HepG2 (cell line): ENCODE results near the gene INPP5E. TPM values are rescaled to one million over a fixed set of nuclear protein-coding genes. Genes with fewer than 3 reads are reported as not detected.

ENCODE experiments used
- CEBPG ChIP-seq: IDR thresholded peaks from 2 replicates; pipeline ENCODE4 v1.6.1; 2016
- CSRNP1 ChIP-seq: sonication (generic); formaldehyde crosslinking; IDR thresholded peaks from 2 replicates; pipeline ENCODE4 v1.8.1; 2023; ENCODE audit warnings: mild to moderate bottlenecking, missing genetic modification reagents
- DDIT3 ChIP-seq: sonication (generic); formaldehyde crosslinking; IDR thresholded peaks from 2 replicates; pipeline ENCODE4 v1.4.0; 2020; ENCODE audit warnings: mild to moderate bottlenecking, missing genetic modification reagents
- NFE2 ChIP-seq: sonication (generic); formaldehyde crosslinking; IDR thresholded peaks from 2 replicates; pipeline ENCODE4 v1.4.0; 2020; ENCODE audit warnings: missing genetic modification reagents
- NR2F6 ChIP-seq, 2 experiments: IDR thresholded peaks; 2 replicates each; pipeline ENCODE4 v1.6.1; 2016; ENCODE audit warnings: antibody characterized with exemption in 1 of 2, mild to moderate bottlenecking in 1 of 2
- SALL1 ChIP-seq: sonication (generic); formaldehyde crosslinking; IDR thresholded peaks from 2 replicates; pipeline ENCODE4 v1.8.0; 2022; ENCODE audit warnings: mild to moderate bottlenecking, missing genetic modification reagents
- TBL1XR1 ChIP-seq: fragments of 150-350 bp; IDR thresholded peaks from 2 replicates; pipeline ENCODE4 v1.6.1; 2014; ENCODE audit warnings: borderline replicate concordance, low read length; ENCODE audit not compliant: partially characterized antibody
- U2AF1 ChIP-seq: fragments of 200-400 bp; formaldehyde crosslinking; optimal IDR thresholded peaks from 2 replicates; pipeline ENCODE3; 2017; ENCODE audit warnings: mild to moderate bottlenecking, low read depth, low read length
- XRCC5 ChIP-seq: fragments of 200-400 bp; formaldehyde crosslinking; optimal IDR thresholded peaks from 2 replicates; pipeline ENCODE3; 2017; ENCODE audit warnings: mild to moderate bottlenecking, low read length
- ZFX ChIP-seq: sonication (generic); formaldehyde crosslinking; IDR thresholded peaks from 2 replicates; pipeline ENCODE4 v1.4.0; 2020; ENCODE audit warnings: mild to moderate bottlenecking, low read depth, missing genetic modification reagents, moderate library complexity
- ZMYM4 ChIP-seq: sonication (generic); formaldehyde crosslinking; IDR thresholded peaks from 2 replicates; pipeline ENCODE4 v1.8.1; 2023; ENCODE audit warnings: mild to moderate bottlenecking, missing genetic modification reagents
- ZNF12 ChIP-seq: sonication (generic); formaldehyde crosslinking; IDR thresholded peaks from 2 replicates; pipeline ENCODE4 v1.5.0; 2020; ENCODE audit warnings: missing genetic modification reagents
- ZNF407 ChIP-seq: sonication (generic); formaldehyde crosslinking; IDR thresholded peaks from one replicate; pipeline ENCODE4 v1.5.1; 2020; ENCODE audit warnings: mild to moderate bottlenecking, missing genetic modification reagents; ENCODE audit errors: not compliant biosample characterization
- ZNF543 ChIP-seq: sonication (generic); formaldehyde crosslinking; IDR thresholded peaks from 2 replicates; pipeline ENCODE4 v1.4.0; 2020; ENCODE audit warnings: mild to moderate bottlenecking, missing genetic modification reagents
- ZNF549 ChIP-seq: sonication (generic); formaldehyde crosslinking; IDR thresholded peaks from 2 replicates; pipeline ENCODE4 v1.5.0; 2020; ENCODE audit warnings: missing genetic modification reagents
- ZSCAN20 ChIP-seq: sonication (generic); formaldehyde crosslinking; IDR thresholded peaks from 2 replicates; pipeline ENCODE4 v1.4.0; 2020; ENCODE audit warnings: missing genetic modification reagents, mild to moderate bottlenecking, borderline replicate concordance
- polyA plus RNA-seq, 8 experiments: library from polyadenylated mRNA; depleted of rRNA in 3 of 8; stranded (reverse) in 7 of 8; unstranded in 1 of 8; fragments of >200 nt; fragmentation: Illumina TruSeq in 4 of 8; extraction: Trizol in 4 of 8; gene quantifications; 2 replicates each; pipeline versions ENCODE4 v1.2.1 to v1.2.3, GENCODE V29; 2011 to 2016; ENCODE audit warnings: low read depth in 4 of 8, missing spikeins in 1 of 8, mixed read lengths in 1 of 8; ENCODE audit not compliant: insufficient read depth in 1 of 8
- total RNA-seq, 5 experiments: library from RNA; depleted of rRNA; stranded (reverse); fragments of >200 nt; fragmentation: Illumina TruSeq; extraction: Trizol; gene quantifications; 2 replicates each; pipeline ENCODE4 v1.2.3, GENCODE V29; 2016; ENCODE audit warnings: low read depth in 1 of 5
- TF ChIP-seq, protein P1 (sequence below): sonication (generic); formaldehyde crosslinking; IDR thresholded peaks from 2 replicates; pipeline ENCODE4 v1.4.0; 2020; ENCODE audit warnings: mild to moderate bottlenecking, missing genetic modification reagents, borderline replicate concordance

INPP5E gene
- total and polyA plus RNA-seq, 2 of the 13 experiments (the other 11 are each of a cell fraction or from before 2014, with no cell fraction given), result 5.5 TPM

GRCh38 chr9:136485049-136486045 is 45.7 kb upstream of the INPP5E start (continued):
- TF ChIP-seq, protein P1, sequence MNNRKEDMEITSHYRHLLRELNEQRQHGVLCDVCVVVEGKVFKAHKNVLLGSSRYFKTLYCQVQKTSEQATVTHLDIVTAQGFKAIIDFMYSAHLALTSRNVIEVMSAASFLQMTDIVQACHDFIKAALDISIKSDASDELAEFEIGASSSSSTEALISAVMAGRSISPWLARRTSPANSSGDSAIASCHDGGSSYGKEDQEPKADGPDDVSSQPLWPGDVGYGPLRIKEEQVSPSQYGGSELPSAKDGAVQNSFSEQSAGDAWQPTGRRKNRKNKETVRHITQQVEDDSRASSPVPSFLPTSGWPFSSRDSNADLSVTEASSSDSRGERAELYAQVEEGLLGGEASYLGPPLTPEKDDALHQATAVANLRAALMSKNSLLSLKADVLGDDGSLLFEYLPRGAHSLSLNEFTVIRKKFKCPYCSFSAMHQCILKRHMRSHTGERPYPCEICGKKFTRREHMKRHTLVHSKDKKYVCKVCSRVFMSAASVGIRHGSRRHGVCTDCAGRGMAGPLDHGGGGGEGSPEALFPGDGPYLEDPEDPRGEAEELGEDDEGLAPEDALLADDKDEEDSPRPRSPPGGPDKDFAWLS (CRISPR knock-in tag), result no peak
- TF ChIP-seq CSRNP1 (CRISPR knock-in tag), result no peak; the same call in 1 of the 2 replicates
- peak; percentile 20; the same call in 1 of the 2 replicates for TF ChIP-seq SALL1 (CRISPR knock-in tag)
- peak; percentile 68 for TF ChIP-seq NR2F6 (IDR thresholded peaks at IDR 0.05)
- peak; percentile 87 for TF ChIP-seq NR2F6 (CRISPR knock-in tag; IDR thresholded peaks at IDR 0.05)
- peak; percentile 62 for TF ChIP-seq XRCC5
- TF ChIP-seq ZSCAN20 (CRISPR knock-in tag), result no peak
- TF ChIP-seq ZNF12 (CRISPR knock-in tag), result no peak
- TF ChIP-seq ZNF549 (CRISPR knock-in tag), result no peak
- no peak for TF ChIP-seq ZNF543
- TF ChIP-seq TBL1XR1, result no peak
- TF ChIP-seq ZFX (CRISPR knock-in tag), result no peak
- TF ChIP-seq ZMYM4 (CRISPR knock-in tag), result no peak
- TF ChIP-seq CEBPG, result peak; percentile 52
- TF ChIP-seq DDIT3 (CRISPR knock-in tag), result no peak
- TF ChIP-seq ZNF407 (CRISPR knock-in tag), result no peak
- no peak for TF ChIP-seq U2AF1
- no peak for TF ChIP-seq NFE2 (CRISPR knock-in tag)
